Cardiac fibroblast (primary cell): ENCODE measurements around the gene LGI4.

Source experiments
- DNase-seq, 2 donors: peaks; one replicate each; pipeline versions ENCODE4 v3.0.0 to v3.0.0-alpha.2; 2010; ENCODE audit warnings: low read depth in 2 of 2
- H3K4me3 ChIP-seq, 2 donors: replicated peaks in 1 of 2; 1 replicate in 1 of 2; 2 replicates in 1 of 2; pipeline ENCODE4 v1.5.1; 2011; ENCODE audit warnings: low read depth in 2 of 2, low read length in 2 of 2, mild to moderate bottlenecking in 2 of 2, moderate library complexity in 1 of 2
- TF ChIP-seq, protein P1 (sequence below): IDR thresholded peaks from one replicate; pipeline ENCODE4 v1.5.1; 2011; ENCODE audit warnings: low read depth, mild to moderate bottlenecking, low read length, inconsistent platforms

Gene LGI4

GRCh38 chr19:35141837-35142605 lies 7.2 kb upstream of the LGI4 start:
- TF ChIP-seq, protein P1, sequence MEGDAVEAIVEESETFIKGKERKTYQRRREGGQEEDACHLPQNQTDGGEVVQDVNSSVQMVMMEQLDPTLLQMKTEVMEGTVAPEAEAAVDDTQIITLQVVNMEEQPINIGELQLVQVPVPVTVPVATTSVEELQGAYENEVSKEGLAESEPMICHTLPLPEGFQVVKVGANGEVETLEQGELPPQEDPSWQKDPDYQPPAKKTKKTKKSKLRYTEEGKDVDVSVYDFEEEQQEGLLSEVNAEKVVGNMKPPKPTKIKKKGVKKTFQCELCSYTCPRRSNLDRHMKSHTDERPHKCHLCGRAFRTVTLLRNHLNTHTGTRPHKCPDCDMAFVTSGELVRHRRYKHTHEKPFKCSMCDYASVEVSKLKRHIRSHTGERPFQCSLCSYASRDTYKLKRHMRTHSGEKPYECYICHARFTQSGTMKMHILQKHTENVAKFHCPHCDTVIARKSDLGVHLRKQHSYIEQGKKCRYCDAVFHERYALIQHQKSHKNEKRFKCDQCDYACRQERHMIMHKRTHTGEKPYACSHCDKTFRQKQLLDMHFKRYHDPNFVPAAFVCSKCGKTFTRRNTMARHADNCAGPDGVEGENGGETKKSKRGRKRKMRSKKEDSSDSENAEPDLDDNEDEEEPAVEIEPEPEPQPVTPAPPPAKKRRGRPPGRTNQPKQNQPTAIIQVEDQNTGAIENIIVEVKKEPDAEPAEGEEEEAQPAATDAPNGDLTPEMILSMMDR: no peak
- DNase-seq: no peak
- H3K4me3 ChIP-seq: no peak overlapping the region

GRCh38 chr19:35140962-35141836 lies 6.3 kb upstream of the LGI4 start:
- DNase-seq: peak; percentile 88 to 94
- H3K4me3 ChIP-seq: no peak overlapping the region
- TF ChIP-seq, protein P1: peak; percentile 43

DNA sequence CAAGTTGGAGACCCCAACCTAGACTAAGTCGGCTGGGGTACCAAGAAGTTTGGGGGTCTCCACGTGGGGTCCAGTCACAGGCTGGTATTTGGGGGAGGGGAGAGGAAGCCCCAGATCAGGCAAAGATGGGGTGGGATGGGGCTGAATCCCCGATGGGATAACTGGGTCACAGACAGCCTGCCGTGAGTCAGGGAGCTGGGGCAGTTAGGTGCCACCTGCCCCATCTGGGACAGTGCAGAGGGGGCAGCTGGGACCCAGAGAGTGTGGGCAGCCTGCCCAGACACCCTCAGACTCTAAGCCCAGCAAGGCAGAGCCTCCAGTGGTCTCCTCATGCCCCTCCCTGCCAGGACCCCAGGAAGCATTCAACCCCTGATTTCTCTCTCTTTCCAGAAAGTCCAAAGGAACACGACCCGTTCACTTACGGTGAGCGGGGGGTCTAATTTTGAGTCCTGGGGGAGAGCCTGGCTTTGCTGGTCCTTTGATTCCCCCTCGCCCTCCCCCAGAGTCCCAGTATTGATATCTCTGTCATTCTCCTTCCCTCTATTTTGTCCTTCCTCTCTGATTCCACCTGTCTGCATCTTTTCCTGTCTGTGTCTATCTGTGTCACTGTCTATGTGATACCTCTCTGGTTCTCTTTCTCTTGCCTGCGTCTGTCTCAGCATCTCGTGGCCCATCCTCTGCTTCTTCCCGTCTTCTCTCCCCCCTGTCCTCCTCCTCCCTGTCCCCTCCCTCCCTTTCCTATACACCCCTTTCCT lies 5.5 kb upstream of the LGI4 start:
- DNase-seq: no peak
- TF ChIP-seq, protein P1: no peak
- no peak overlapping the region for H3K4me3 ChIP-seq

- H3K4me3 ChIP-seq: peak within 1 kb of the TSS in 1 of 2 donors; percentile 3
- DNase-seq: peak in 1 of 2 donors; percentile 58
These were observed 3.5 kb upstream of the LGI4 start, which contains the start of gene FXYD1 for GRCh38 chr19:35138305-35138892. FXYD1 (plus strand) TSS chr19:35138824; CDS start chr19:35140080, 1,256 bp downstream.

GRCh38 chr19:35136977-35137702 lies 2.3 kb upstream of the LGI4 start:
- H3K4me3 ChIP-seq: no peak overlapping the region
- DNase-seq: no peak
- TF ChIP-seq, protein P1: no peak

More at GRCh38 chr19:35138305-35138892, 3.5 kb upstream of the LGI4 start, which contains the start of gene FXYD1:
- TF ChIP-seq, protein P1: no peak
